K562 (cell line): Measurements from ENCODE around the gene LRRC25. TPM values are rescaled to one million over a fixed set of nuclear protein-coding genes. Genes with fewer than 3 reads are reported as not detected.

Experiments used
- ARHGAP35 ChIP-seq: fragments of 450-650 bp; IDR thresholded peaks from 2 replicates; pipeline ENCODE4 v1.6.1; 2018; ENCODE audit not compliant: partially characterized antibody
- BRCA1 ChIP-seq, 2 experiments: fragments of 450-650 bp in 1 of 2; sonication (generic) in 1 of 2; formaldehyde crosslinking in 1 of 2; IDR thresholded peaks; 2 replicates each; pipeline versions ENCODE4 v1.5.0 to v1.6.1; 2017 to 2020; ENCODE audit warnings: mild to moderate bottlenecking in 1 of 2, missing genetic modification reagents in 1 of 2
- FOXP1 ChIP-seq: sonication (generic); formaldehyde crosslinking; IDR thresholded peaks from 2 replicates; pipeline ENCODE4 v1.8.0; 2022; ENCODE audit warnings: mild to moderate bottlenecking, missing genetic modification reagents
- FOXP4 ChIP-seq: sonication (generic); formaldehyde crosslinking; IDR thresholded peaks from 2 replicates; pipeline ENCODE4 v1.8.0; 2022; ENCODE audit warnings: mild to moderate bottlenecking, missing genetic modification reagents, borderline replicate concordance
- GABPB1 ChIP-seq: sonication (generic); formaldehyde crosslinking; IDR thresholded peaks from 2 replicates; pipeline ENCODE4 v1.8.0; 2022; ENCODE audit warnings: mild to moderate bottlenecking, missing genetic modification reagents
- GABPB2 ChIP-seq: fragments of 250-450 bp; sonication (Bioruptor Pico); conservative IDR thresholded peaks from 2 replicates; pipeline ENCODE4 v1.5.1; 2021; ENCODE audit warnings: mild to moderate bottlenecking
- HIVEP1 ChIP-seq: fragments of 250-450 bp; sonication (Bioruptor Pico); IDR thresholded peaks from 2 replicates; pipeline ENCODE4 v1.4.0; 2020; ENCODE audit warnings: mild to moderate bottlenecking
- HNRNPL ChIP-seq: fragments of 200-400 bp; formaldehyde crosslinking; IDR thresholded peaks from 2 replicates; pipeline ENCODE4 v1.6.1; 2017; ENCODE audit warnings: low read depth, mild to moderate bottlenecking, low read length
- IRF2 ChIP-seq: sonication (generic); formaldehyde crosslinking; IDR thresholded peaks from 2 replicates; pipeline ENCODE4 v1.8.1; 2022; ENCODE audit warnings: mild to moderate bottlenecking, missing genetic modification reagents
- MEF2D ChIP-seq: conservative IDR thresholded peaks from 2 replicates; pipeline ENCODE4 v1.6.1; 2016; ENCODE audit warnings: low read depth, missing genetic modification characterization, missing compliant biosample characterization
- NR2C2 ChIP-seq, 2 experiments: fragments of 200-800 bp in 1 of 2; sonication (Bioruptor generic) in 1 of 2; sonication (generic) in 1 of 2; formaldehyde crosslinking in 1 of 2; IDR thresholded peaks; 2 replicates each; pipeline versions ENCODE4 v1.6.1 to v1.8.0; 2016 to 2022; ENCODE audit warnings: mild to moderate bottlenecking in 1 of 2, missing compliant biosample characterization in 1 of 2, missing genetic modification characterization in 1 of 2, missing genetic modification reagents in 1 of 2
- PBX2 ChIP-seq, 2 experiments: IDR thresholded peaks in 1 of 2; conservative IDR thresholded peaks in 1 of 2; 2 replicates each; pipeline ENCODE4 v1.6.1; 2016; ENCODE audit warnings: low read depth in 2 of 2, mild to moderate bottlenecking in 1 of 2, missing compliant biosample characterization in 1 of 2, missing genetic modification characterization in 1 of 2, moderate library complexity in 1 of 2
- RBM14 ChIP-seq: fragments of 200-400 bp; formaldehyde crosslinking; IDR thresholded peaks from 2 replicates; pipeline ENCODE4 v1.6.1; 2018; ENCODE audit warnings: low read depth, mild to moderate bottlenecking, low read length, moderate library complexity, borderline replicate concordance; ENCODE audit not compliant: insufficient read depth
- RFX7 ChIP-seq: fragments of 250-450 bp; sonication (Bioruptor Pico); IDR thresholded peaks from 2 replicates; pipeline ENCODE4 v1.5.1; 2021; ENCODE audit warnings: mild to moderate bottlenecking
- SNRNP70 ChIP-seq: fragments of 200-400 bp; formaldehyde crosslinking; optimal IDR thresholded peaks from 2 replicates; pipeline ENCODE3; 2017; ENCODE audit warnings: low read depth, low read length
- SREBF2 ChIP-seq: sonication (generic); formaldehyde crosslinking; IDR thresholded peaks from 2 replicates; pipeline ENCODE4 v1.4.0; 2020; ENCODE audit warnings: mild to moderate bottlenecking, missing genetic modification reagents
- TOE1 ChIP-seq, 2 experiments: fragments of 450-650 bp in 1 of 2; sonication (generic) in 1 of 2; formaldehyde crosslinking in 1 of 2; IDR thresholded peaks; 2 replicates each; pipeline versions ENCODE4 v1.7.1 to v1.8.0; 2016 to 2022; ENCODE audit warnings: borderline replicate concordance in 2 of 2, mild to moderate bottlenecking in 2 of 2, antibody characterized with exemption in 1 of 2, inconsistent platforms in 1 of 2, low read depth in 1 of 2, missing genetic modification reagents in 1 of 2, moderate library complexity in 1 of 2
- U2AF2 ChIP-seq: fragments of 200-400 bp; formaldehyde crosslinking; optimal IDR thresholded peaks from 2 replicates; pipeline ENCODE3; 2017; ENCODE audit warnings: low read depth, mild to moderate bottlenecking, low read length
- ZFP30 ChIP-seq: fragments of 250-450 bp; sonication (Bioruptor Pico); IDR thresholded peaks from 2 replicates; pipeline ENCODE4 v1.8.0; 2022; ENCODE audit warnings: moderate library complexity, mild to moderate bottlenecking, inconsistent platforms, borderline replicate concordance
- ZNF347 ChIP-seq: fragments of 450-650 bp; formaldehyde crosslinking; IDR thresholded peaks from 2 replicates; pipeline ENCODE4 v1.4.0; 2020; ENCODE audit warnings: low read depth, mild to moderate bottlenecking, moderate library complexity
- ZNF436 ChIP-seq: fragments of 250-450, 450-650 bp; sonication (Bioruptor Pico); formaldehyde crosslinking; IDR thresholded peaks from 2 replicates; pipeline ENCODE4 v1.7.0; 2020; ENCODE audit warnings: mild to moderate bottlenecking
- polyA plus RNA-seq, 8 experiments: library from polyadenylated mRNA; depleted of rRNA in 4 of 8; stranded (reverse) in 5 of 8; unstranded in 3 of 8; fragments of >200 nt; fragmentation: Nextera tagmentation in 2 of 8; fragmentation: Illumina TruSeq in 1 of 8; extraction: Ambion mirVana in 2 of 8; extraction: Trizol in 1 of 8; gene quantifications; 2 replicates each; pipeline versions ENCODE4 v1.2.1 to v1.2.3, GENCODE V29; 2011 to 2014; ENCODE audit warnings: inconsistent platforms in 1 of 8, missing spikeins in 1 of 8
- total RNA-seq, 7 experiments: library from RNA; depleted of rRNA in 6 of 7; stranded (reverse); fragments of >200 nt in 6 of 7; fragmentation: Illumina TruSeq in 2 of 7; extraction: Trizol in 2 of 7; gene quantifications; 2 replicates each; pipeline versions ENCODE4 v1.2.1 to v1.2.3, GENCODE V29; 2011 to 2021; ENCODE audit warnings: low replicate concordance in 1 of 7

Gene LRRC25
- total and polyA plus RNA-seq, 9 of the 15 experiments (the other 6 are each of a cell fraction or from before 2014, with no cell fraction given) = 0.07 to 0.36 (median 0.10) TPM; not detected in 3

GRCh38 chr19:18437491-18438330 is 40.3 kb upstream of the LRRC25 start, which contains the start of gene ISYNA1 (continued):
- TF ChIP-seq PBX2 (CRISPR knock-in tag; IDR thresholded peaks at IDR 0.05; ENCODE audit: low read depth) (no peak), PBX2 (tag; conservative IDR thresholded peaks at IDR 0.05; ENCODE audit: low read depth) (no peak), NR2C2 (CRISPR knock-in tag; IDR thresholded peaks at IDR 0.05) (no peak), NR2C2 (tag; IDR thresholded peaks at IDR 0.05) (peak; percentile 71), RBM14 (no peak), ZNF436 (CRISPR knock-in tag) (no peak), SNRNP70 (no peak), U2AF2 (no peak), ZFP30 (CRISPR knock-in tag) (no peak), ARHGAP35 (no peak), HIVEP1 (CRISPR knock-in tag) (no peak), BRCA1 (IDR thresholded peaks at IDR 0.05) (no peak), BRCA1 (CRISPR knock-in tag; IDR thresholded peaks at IDR 0.05) (no peak), RFX7 (CRISPR knock-in tag) (no peak), GABPB1 (CRISPR knock-in tag) (0 out of 2 replicates have a peak, but pooled peaks have one; percentile 21), FOXP1 (CRISPR knock-in tag) (no peak; the same call in 1 of the 2 replicates), IRF2 (CRISPR knock-in tag) (no peak), FOXP4 (CRISPR knock-in tag) (0 out of 2 replicates have a peak, but pooled peaks have one; percentile 82), HNRNPL (0 out of 2 replicates have a peak, but pooled peaks have one; percentile 45), ZNF347 (CRISPR knock-in tag) (no peak), MEF2D (tag) (no peak), SREBF2 (CRISPR knock-in tag) (no peak), GABPB2 (CRISPR knock-in tag) (no peak), TOE1 (IDR thresholded peaks at IDR 0.05; ENCODE audit: borderline replicate concordance) (no peak; the same call in 1 of the 2 replicates), TOE1 (CRISPR knock-in tag; IDR thresholded peaks at IDR 0.05; ENCODE audit: borderline replicate concordance, low read depth) (no peak)
